Large intestine (tissue), 3 donors: ENCODE data around the gene CDC42BPB. TPM values are rescaled to one million over a fixed set of nuclear protein-coding genes. Genes with fewer than 3 reads are reported as not detected.
"Not testable (repeated sequence)": the region's sequence is repeated elsewhere in the genome, so short reads cannot be mapped to it uniquely, and the experiment has no call there.

Source experiments
- DNase-seq, 2 donors: peaks; one replicate each; pipeline versions ENCODE4 v3.0.0 to v3.0.0-alpha.2; 2013
- H3K27ac ChIP-seq: one replicate; pipeline ENCODE4 v1.5.1; 2013; ENCODE audit warnings: low read length
- H3K27me3 ChIP-seq: 2 replicates; pipeline ENCODE4 v1.6.1; 2013; ENCODE audit warnings: low read length; ENCODE audit not compliant: control insufficient read depth, insufficient read depth
- H3K36me3 ChIP-seq: 2 replicates; pipeline ENCODE4 v1.6.1; 2013; ENCODE audit warnings: low read length; ENCODE audit not compliant: control insufficient read depth, insufficient read depth
- H3K4me1 ChIP-seq: one replicate; pipeline ENCODE4 v1.6.1; 2013; ENCODE audit warnings: low read length; ENCODE audit not compliant: control insufficient read depth, insufficient read depth
- H3K4me3 ChIP-seq: one replicate; pipeline ENCODE4 v1.5.1; 2013; ENCODE audit warnings: low read length
- H3K9me3 ChIP-seq: one replicate; pipeline ENCODE4 v1.6.1; 2013; ENCODE audit warnings: mild to moderate bottlenecking, low read depth, low read length, moderate library complexity; ENCODE audit not compliant: control insufficient read depth
- WGBS: methylation state at CpG from one replicate; pipeline ENCODE4 v1.1.5; 2013; ENCODE audit warnings: low lambda C conversion rate; ENCODE audit not compliant: insufficient coverage; 5-methylcytosine and 5-hydroxymethylcytosine counted together
- polyA plus RNA-seq: library from polyadenylated mRNA; unstranded; fragments of 120-200 nt; gene quantifications from one replicate; pipeline ENCODE4 v1.2.1, GENCODE V29; 2013

The CDC42BPB gene
- polyA plus RNA-seq, 1 donor = 72.5 TPM

DNA sequence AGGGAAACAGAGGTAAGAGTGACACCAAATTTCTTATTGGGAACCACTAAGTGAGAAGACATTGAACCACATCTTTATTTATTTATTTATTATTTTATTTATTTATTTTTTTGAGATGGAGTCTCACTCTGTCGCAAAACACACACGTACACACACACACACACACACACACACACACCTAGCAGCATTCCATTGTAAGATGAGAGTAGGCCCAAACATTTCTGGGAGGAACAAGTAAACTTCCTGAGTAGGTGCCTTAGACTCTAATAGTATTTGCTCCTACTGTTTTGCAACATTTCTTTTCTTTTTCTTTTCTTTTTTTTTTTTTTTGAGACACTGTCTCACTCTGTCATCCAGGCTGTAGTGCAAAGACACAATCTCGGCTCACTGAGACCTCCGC is 7.1 kb upstream of the CDC42BPB start:
- no peaks in the 10 kb centered on the region for H3K36me3 ChIP-seq
- 94% methylated on average over 2 of the region's 4 CpGs for WGBS

GRCh38 chr14:103061482-103061976 is 4.2 kb upstream of the CDC42BPB start:
- H3K36me3 ChIP-seq = no peaks in the 10 kb centered on the region
- H3K27me3 ChIP-seq = no peaks in the 10 kb centered on the region
- no peak for DNase-seq
- H3K9me3 ChIP-seq = no peaks in the 10 kb centered on the region
- 83% methylated on average over 1 of the region's 6 CpGs for WGBS
- H3K4me1 ChIP-seq = peaks cover 7% of the 10 kb centered on the region
- H3K27ac ChIP-seq = no peak overlapping the region
- no peak overlapping the region for H3K4me3 ChIP-seq

More for the DNA sequence above, 7.1 kb upstream of the CDC42BPB start:
- no peaks in the 10 kb centered on the region for H3K9me3 ChIP-seq
- H3K27me3 ChIP-seq = no peaks in the 10 kb centered on the region
- DNase-seq = no peak
- no peak overlapping the region for H3K4me3 ChIP-seq
- no peak overlapping the region for H3K27ac ChIP-seq
- peaks cover 18% of the 10 kb centered on the region for H3K4me1 ChIP-seq

- DNase-seq = no peak
- peaks cover 19% of the 10 kb centered on the region for H3K4me1 ChIP-seq
- WGBS = no CpG with 5 or more reads among the region's 5 CpGs
- no peaks in the 10 kb centered on the region for H3K9me3 ChIP-seq
- no peak overlapping the region for H3K27ac ChIP-seq
- H3K36me3 ChIP-seq = peaks cover 3% of the 10 kb centered on the region
- H3K4me3 ChIP-seq = no peak overlapping the region
- H3K27me3 ChIP-seq = no peaks in the 10 kb centered on the region
These were observed 2.2 kb upstream of the CDC42BPB start for GRCh38 chr14:103059556-103059955.

GRCh38 chr14:103058164-103059055 is 1.1 kb upstream of the CDC42BPB start:
- WGBS = 95% methylated on average over 4 of the region's 39 CpGs
- DNase-seq = no peak
- no peaks in the 10 kb centered on the region for H3K27me3 ChIP-seq
- peak overlapping the region; percentile 86 for H3K4me3 ChIP-seq
- peaks cover 5% of the 10 kb centered on the region for H3K36me3 ChIP-seq
- H3K4me1 ChIP-seq = peaks cover 19% of the 10 kb centered on the region
- H3K27ac ChIP-seq = peak overlapping the region; percentile 74
- H3K9me3 ChIP-seq = no peaks in the 10 kb centered on the region

DNA sequence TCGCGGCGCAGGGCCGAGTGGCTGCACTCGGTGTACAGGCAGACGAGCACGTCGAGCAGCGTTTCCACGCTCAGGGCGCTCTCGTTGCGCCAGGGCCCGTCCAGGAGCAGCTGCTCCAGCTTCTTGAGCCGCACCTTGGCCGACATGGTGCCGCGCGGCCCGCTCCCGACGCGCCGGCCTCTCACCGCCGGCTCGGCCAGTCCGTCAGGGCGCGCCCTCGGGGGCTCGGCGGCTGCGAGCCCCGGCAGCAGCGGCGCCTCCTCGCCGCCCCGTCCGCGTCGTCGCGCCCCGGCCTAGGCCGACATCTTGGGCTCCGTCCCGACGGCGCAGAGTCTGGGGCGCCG is 349 bp downstream of the CDC42BPB start:
- peak overlapping the region; percentile 91 for H3K4me3 ChIP-seq
- no peak for DNase-seq
- no peaks in the 10 kb centered on the region for H3K9me3 ChIP-seq
- no CpG with 5 or more reads among the region's 53 CpGs for WGBS
- peak overlapping the region; percentile 89 for H3K27ac ChIP-seq
- H3K36me3 ChIP-seq = peaks cover 5% of the 10 kb centered on the region
- no peaks in the 10 kb centered on the region for H3K27me3 ChIP-seq
- H3K4me1 ChIP-seq = peaks cover 19% of the 10 kb centered on the region

DNA sequence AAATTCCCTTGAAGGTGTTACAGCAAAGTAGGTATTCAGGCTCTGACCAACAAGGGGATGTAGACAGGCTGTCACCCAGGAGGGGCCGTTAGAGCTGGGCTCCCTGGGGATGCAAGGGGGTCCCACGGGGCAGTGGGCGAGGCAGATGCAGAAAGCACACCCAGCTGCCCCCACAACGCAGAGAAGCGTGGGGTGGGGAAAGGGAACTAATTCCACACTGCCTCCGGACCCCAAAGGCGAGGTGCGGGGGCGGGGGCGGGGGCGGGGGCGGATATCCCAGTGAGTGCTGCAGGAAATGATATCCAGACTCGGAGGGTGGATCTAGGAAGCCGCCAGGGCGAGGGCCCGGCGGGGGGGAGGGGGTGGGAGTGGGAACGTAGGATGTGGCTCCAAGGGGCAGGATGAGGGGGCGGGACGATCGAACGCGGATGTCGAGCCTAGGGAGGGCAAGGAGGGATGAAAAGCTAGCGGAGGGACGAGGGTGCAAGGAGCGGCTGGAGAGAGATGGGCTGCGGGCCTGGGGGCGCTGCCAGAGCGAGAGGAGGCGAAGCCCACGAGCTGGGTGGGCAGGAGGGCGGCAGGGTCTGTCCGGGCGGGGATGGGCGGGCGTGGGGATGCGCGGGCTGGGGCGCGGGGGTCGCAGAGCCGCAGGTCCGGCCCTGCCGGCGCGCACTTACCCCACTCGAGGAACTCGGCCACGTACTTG is 874 bp downstream of the CDC42BPB start:
- H3K36me3 ChIP-seq = peaks cover 5% of the 10 kb centered on the region
- H3K9me3 ChIP-seq = no peaks in the 10 kb centered on the region
- WGBS = no CpG with 5 or more reads among the region's 50 CpGs
- DNase-seq = peak; percentile 58 to 76
- H3K27me3 ChIP-seq = no peaks in the 10 kb centered on the region
- H3K27ac ChIP-seq = peak overlapping the region; percentile 89
- peaks cover 19% of the 10 kb centered on the region for H3K4me1 ChIP-seq
- H3K4me3 ChIP-seq = peak overlapping the region; percentile 91

DNA sequence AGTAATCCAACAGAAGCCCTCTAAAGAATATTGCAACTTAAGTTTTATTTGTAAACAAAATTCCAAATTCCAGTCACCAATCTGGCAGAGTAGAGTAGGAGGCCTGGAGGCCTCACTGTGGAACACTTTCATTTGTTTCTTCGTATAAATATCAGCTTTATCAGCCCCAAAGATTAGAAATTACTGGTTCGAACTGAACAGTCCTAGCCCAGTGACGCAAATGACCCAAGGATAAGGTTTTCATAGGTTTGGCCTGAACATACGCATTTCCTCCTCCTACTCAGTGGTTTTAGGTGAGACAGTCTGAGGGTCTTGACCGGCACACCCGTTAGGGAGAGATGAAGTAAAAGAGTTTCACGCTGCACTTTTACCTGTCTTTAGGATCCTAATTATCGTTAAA is 1.7 kb downstream of the CDC42BPB start:
- Histone ChIP-seq H3K4me1 (peaks cover 19% of the 10 kb centered on the region), H3K36me3 (peaks cover 5% of the 10 kb centered on the region), H3K9me3 (no peaks in the 10 kb centered on the region), H3K27me3 (no peaks in the 10 kb centered on the region), H3K4me3 (peak overlapping the region; percentile 91), H3K27ac (peak overlapping the region; percentile 35)
- WGBS = no CpG with 5 or more reads among the region's 8 CpGs
- DNase-seq = no peak

DNA sequence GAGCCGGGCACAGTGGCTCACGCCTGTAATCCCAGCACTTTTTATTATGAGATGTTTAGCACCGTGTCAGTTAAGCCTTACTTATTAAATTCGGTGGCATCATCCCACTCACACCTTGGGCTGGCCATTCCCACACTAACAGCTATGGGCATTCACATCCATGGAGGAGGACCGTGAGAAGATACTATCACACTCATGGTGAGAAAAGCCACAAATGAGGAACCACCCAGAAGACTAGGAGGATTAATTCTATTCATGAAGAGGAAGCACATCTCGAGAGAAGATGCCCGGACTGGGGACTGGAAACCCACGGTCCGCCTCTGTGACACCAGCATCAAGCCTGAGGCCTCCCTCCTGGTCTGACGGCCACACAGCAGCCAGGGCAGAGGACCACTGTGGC is 4.9 kb downstream of the CDC42BPB start:
- no peaks in the 10 kb centered on the region for H3K9me3 ChIP-seq
- H3K36me3 ChIP-seq = peaks cover 8% of the 10 kb centered on the region
- no CpG with 5 or more reads among the region's 10 CpGs for WGBS
- H3K27ac ChIP-seq = no peak overlapping the region
- peaks cover 13% of the 10 kb centered on the region for H3K4me1 ChIP-seq
- no peak overlapping the region for H3K4me3 ChIP-seq
- DNase-seq = no peak
- no peaks in the 10 kb centered on the region for H3K27me3 ChIP-seq

DNA sequence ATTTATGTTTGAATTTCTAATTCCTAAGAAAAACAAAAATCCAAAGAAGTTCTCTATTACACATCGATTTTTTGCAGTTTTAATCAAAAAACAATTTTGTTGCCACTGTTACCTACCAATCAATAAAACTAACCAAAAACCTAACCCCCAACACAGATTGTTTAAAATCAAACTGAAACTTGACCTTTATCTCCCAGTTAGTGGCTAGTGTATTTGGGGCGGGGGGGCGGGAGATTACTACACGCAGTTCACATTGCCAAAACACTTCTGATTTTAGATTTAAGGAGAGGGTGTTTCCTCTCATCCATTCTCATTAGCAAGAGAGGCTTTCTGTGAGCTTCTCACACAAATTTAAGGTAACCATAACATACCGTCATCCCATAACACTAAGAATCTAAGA is 6.4 kb downstream of the CDC42BPB start:
- 100% methylated on average over 1 of the region's 5 CpGs for whole genome bisulfite sequencing
- Histone ChIP-seq H3K4me3 (no peak overlapping the region), H3K36me3 (peaks cover 8% of the 10 kb centered on the region), H3K4me1 (peaks cover 12% of the 10 kb centered on the region), H3K9me3 (no peaks in the 10 kb centered on the region), H3K27me3 (no peaks in the 10 kb centered on the region), H3K27ac (no peak overlapping the region)
- DNase-seq = no peak

DNA sequence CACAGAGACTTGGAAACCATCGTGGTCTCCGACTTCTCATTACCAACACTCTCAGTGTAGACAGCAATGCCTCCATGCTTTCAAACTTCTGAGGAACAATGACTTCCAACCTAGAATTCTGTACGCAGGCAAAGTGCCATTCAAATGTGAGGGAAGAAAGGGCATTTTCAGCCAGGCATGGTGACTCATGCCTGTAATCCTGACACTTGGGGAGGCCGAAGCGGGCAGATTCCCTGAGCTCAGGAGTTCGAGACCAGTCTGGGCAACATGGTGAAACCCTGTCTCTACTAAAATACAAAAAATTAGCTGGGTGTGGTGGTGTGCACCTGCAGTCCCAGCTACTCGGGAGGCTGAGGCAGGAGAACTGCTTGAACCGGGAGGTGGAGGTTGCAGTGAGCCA is 9.9 kb downstream of the CDC42BPB start:
- WGBS = no CpG with 5 or more reads among the region's 8 CpGs
- not testable (repeated sequence) for H3K27me3 ChIP-seq, H3K4me3 ChIP-seq, H3K36me3 ChIP-seq, H3K9me3 ChIP-seq, DNase-seq, H3K27ac ChIP-seq, H3K4me1 ChIP-seq
